ENCODE measurements around the gene SLC66A2.

SLC66A2 gene

GRCh38 chr18:79917853-79918614 is 33.4 kb downstream of the SLC66A2 start:
- peaks cover 9% of the 10 kb centered on the region for H3K4me1 Mint-ChIP-seq (ENCODE audit: low read depth)
- H3K27ac Mint-ChIP-seq = no peak overlapping the region
- H3K36me3 Mint-ChIP-seq (ENCODE audit: low read depth) = peaks cover 47% of the 10 kb centered on the region
- no peak overlapping the region for H3K4me3 Mint-ChIP-seq
- H3K27me3 Mint-ChIP-seq (ENCODE audit: low read depth) = no peaks in the 10 kb centered on the region
- DNase-seq (ENCODE audit: low spot score) = no peak
- H3K9me3 Mint-ChIP-seq = no peaks in the 10 kb centered on the region

GRCh38 chr18:79917169-79917852 is 34.1 kb downstream of the SLC66A2 start:
- Mint-ChIP-seq H3K27ac (no peak overlapping the region), H3K9me3 (no peaks in the 10 kb centered on the region), H3K4me1 (ENCODE audit: low read depth) (peaks cover 14% of the 10 kb centered on the region), H3K27me3 (ENCODE audit: low read depth) (no peaks in the 10 kb centered on the region), H3K36me3 (ENCODE audit: low read depth) (peaks cover 46% of the 10 kb centered on the region), H3K4me3 (no peak overlapping the region)
- no peak for DNase-seq (ENCODE audit: low spot score)

GRCh38 chr18:79916546-79917168 is 34.8 kb downstream of the SLC66A2 start:
- no peak overlapping the region for H3K4me3 Mint-ChIP-seq
- H3K9me3 Mint-ChIP-seq = no peaks in the 10 kb centered on the region
- no peaks in the 10 kb centered on the region for H3K27me3 Mint-ChIP-seq (ENCODE audit: low read depth)
- no peak overlapping the region for H3K27ac Mint-ChIP-seq
- DNase-seq (ENCODE audit: low spot score) = no peak
- H3K4me1 Mint-ChIP-seq (ENCODE audit: low read depth) = peaks cover 14% of the 10 kb centered on the region
- peaks cover 46% of the 10 kb centered on the region for H3K36me3 Mint-ChIP-seq (ENCODE audit: low read depth)

- Mint-ChIP-seq H3K27ac (peak overlapping the region; percentile 41), H3K9me3 (no peaks in the 10 kb centered on the region), H3K27me3 (ENCODE audit: low read depth) (no peaks in the 10 kb centered on the region), H3K4me1 (ENCODE audit: low read depth) (peaks cover 14% of the 10 kb centered on the region), H3K4me3 (no peak overlapping the region), H3K36me3 (ENCODE audit: low read depth) (peaks cover 45% of the 10 kb centered on the region)
- no peak for DNase-seq (ENCODE audit: low spot score)
Observed at GRCh38 chr18:79916128-79916494, 35.3 kb downstream of the SLC66A2 start.

GRCh38 chr18:79915161-79916127 is 36.0 kb downstream of the SLC66A2 start:
- Mint-ChIP-seq H3K9me3 (peaks cover 1% of the 10 kb centered on the region), H3K4me1 (ENCODE audit: low read depth) (peaks cover 17% of the 10 kb centered on the region), H3K4me3 (no peak overlapping the region), H3K27me3 (ENCODE audit: low read depth) (no peaks in the 10 kb centered on the region), H3K36me3 (ENCODE audit: low read depth) (peaks cover 50% of the 10 kb centered on the region), H3K27ac (peak overlapping the region; percentile 52)
- DNase-seq (ENCODE audit: low spot score) = no peak

GRCh38 chr18:79914614-79915160 is 36.8 kb downstream of the SLC66A2 start:
- Mint-ChIP-seq H3K27me3 (ENCODE audit: low read depth) (no peaks in the 10 kb centered on the region), H3K4me3 (no peak overlapping the region), H3K36me3 (ENCODE audit: low read depth) (peaks cover 51% of the 10 kb centered on the region), H3K27ac (no peak overlapping the region), H3K9me3 (peaks cover 4% of the 10 kb centered on the region), H3K4me1 (ENCODE audit: low read depth) (peaks cover 19% of the 10 kb centered on the region)
- DNase-seq (ENCODE audit: low spot score) = no peak

- peaks cover 19% of the 10 kb centered on the region for H3K4me1 Mint-ChIP-seq (ENCODE audit: low read depth)
- peaks cover 58% of the 10 kb centered on the region for H3K36me3 Mint-ChIP-seq (ENCODE audit: low read depth)
- no peaks in the 10 kb centered on the region for H3K27me3 Mint-ChIP-seq (ENCODE audit: low read depth)
- H3K4me3 Mint-ChIP-seq = no peak overlapping the region
- peak overlapping the region; percentile 0 for H3K27ac Mint-ChIP-seq
- H3K9me3 Mint-ChIP-seq = peaks cover 14% of the 10 kb centered on the region
- no peak for DNase-seq (ENCODE audit: low spot score)
Observed at GRCh38 chr18:79912994-79913831, 38.2 kb downstream of the SLC66A2 start.

- no peak overlapping the region for H3K4me3 Mint-ChIP-seq
Observed at GRCh38 chr18:79912409-79912991, 39.0 kb downstream of the SLC66A2 start.

GRCh38 chr18:79911344-79912270 is 39.8 kb downstream of the SLC66A2 start:
- DNase-seq (ENCODE audit: low spot score) = no peak
- H3K4me1 Mint-ChIP-seq (ENCODE audit: low read depth) = peaks cover 19% of the 10 kb centered on the region
- H3K27me3 Mint-ChIP-seq (ENCODE audit: low read depth) = no peaks in the 10 kb centered on the region
- H3K36me3 Mint-ChIP-seq (ENCODE audit: low read depth) = peaks cover 57% of the 10 kb centered on the region
- H3K27ac Mint-ChIP-seq = no peak overlapping the region
- no peak overlapping the region for H3K4me3 Mint-ChIP-seq
- peaks cover 20% of the 10 kb centered on the region for H3K9me3 Mint-ChIP-seq

More at GRCh38 chr18:79912409-79912991, 39.0 kb downstream of the SLC66A2 start:
- Mint-ChIP-seq H3K4me1 (ENCODE audit: low read depth) (peaks cover 19% of the 10 kb centered on the region), H3K9me3 (peaks cover 20% of the 10 kb centered on the region), H3K27me3 (ENCODE audit: low read depth) (no peaks in the 10 kb centered on the region), H3K36me3 (ENCODE audit: low read depth) (peaks cover 56% of the 10 kb centered on the region), H3K27ac (no peak overlapping the region)
- no peak for DNase-seq (ENCODE audit: low spot score)

- peaks cover 20% of the 10 kb centered on the region for H3K9me3 Mint-ChIP-seq
- peaks cover 53% of the 10 kb centered on the region for H3K36me3 Mint-ChIP-seq (ENCODE audit: low read depth)
- no peak for DNase-seq (ENCODE audit: low spot score)
- H3K27me3 Mint-ChIP-seq (ENCODE audit: low read depth) = no peaks in the 10 kb centered on the region
- no peak overlapping the region for H3K4me3 Mint-ChIP-seq
- peaks cover 24% of the 10 kb centered on the region for H3K4me1 Mint-ChIP-seq (ENCODE audit: low read depth)
- no peak overlapping the region for H3K27ac Mint-ChIP-seq
Observed at GRCh38 chr18:79910563-79911343, 40.7 kb downstream of the SLC66A2 start.

- Mint-ChIP-seq H3K36me3 (ENCODE audit: low read depth) (peaks cover 39% of the 10 kb centered on the region), H3K4me1 (ENCODE audit: low read depth) (peaks cover 13% of the 10 kb centered on the region), H3K9me3 (peaks cover 20% of the 10 kb centered on the region), H3K27ac (no peak overlapping the region), H3K27me3 (ENCODE audit: low read depth) (no peaks in the 10 kb centered on the region), H3K4me3 (no peak overlapping the region)
- no peak for DNase-seq (ENCODE audit: low spot score)
Observed at GRCh38 chr18:79906706-79907105, 44.7 kb downstream of the SLC66A2 start.

Measured in T-helper 2 cell treated with Interferon-gamma antibody and Interleukin-4, amounts not matched to agents 5 μg/mL and 100 μg/mL, for 36 hours (primary cell).